Ascending aorta (tissue), 2 donors: ENCODE data around the gene PTPRN2. TPM values are rescaled to one million over a fixed set of nuclear protein-coding genes. Genes with fewer than 3 reads are reported as not detected.
"Not testable (repeated sequence)": the region's sequence is repeated elsewhere in the genome, so short reads cannot be mapped to it uniquely, and the experiment has no call there.

ENCODE experiments used
- DNase-seq, 2 donors: peaks; one replicate each; pipeline ENCODE4 v3.0.0-alpha.2; 2019; ENCODE audit warnings: low spot score in 2 of 2
- H3K27ac ChIP-seq, 2 donors: fragments of 200-600 bp; sonication (generic); one replicate each; pipeline ENCODE4 v1.5.1; 2016 to 2017; ENCODE audit warnings: mild to moderate bottlenecking in 1 of 2
- H3K27me3 ChIP-seq: fragments of 200-600 bp; sonication (generic); one replicate; pipeline ENCODE4 v1.5.1; 2017
- H3K36me3 ChIP-seq, 2 donors: fragments of 200-600 bp; sonication (generic); one replicate each; pipeline ENCODE4 v1.5.1; 2016
- H3K4me1 ChIP-seq, 2 donors: fragments of 200-600 bp; sonication (generic); one replicate each; pipeline ENCODE4 v1.5.1; 2016 to 2017; ENCODE audit warnings: mild to moderate bottlenecking in 1 of 2
- H3K4me3 ChIP-seq, 2 donors: fragments of 200-600 bp; sonication (generic); one replicate each; pipeline ENCODE4 v1.5.1; 2016 to 2017; ENCODE audit warnings: mild to moderate bottlenecking in 1 of 2
- H3K9me3 ChIP-seq, 2 donors: fragments of 200-600 bp; sonication (generic); one replicate each; pipeline ENCODE4 v1.5.1; 2016
- intact Hi-C: fragments of 100-400 bp; cut with DNase I; formaldehyde crosslinking; loops from one replicate; pipeline ENCODE4 v1.15.1; 2023
- total RNA-seq: library from RNA; depleted of rRNA; stranded (reverse); fragments of >200 nt; gene quantifications from one replicate; pipeline ENCODE4 v1.1.0, GENCODE V29; 2016
- TF ChIP-seq, protein P1 (sequence below), 3 experiments: fragments of 200-600 bp in 2 of 3; fragments of 450-650 bp in 1 of 3; sonication (generic) in 2 of 3; IDR thresholded peaks; one replicate each; pipeline ENCODE4 v1.5.1; 2016 to 2019; ENCODE audit warnings: antibody characterized with exemption in 3 of 3, mild to moderate bottlenecking in 1 of 3, moderate library complexity in 1 of 3

PTPRN2 gene
- total RNA-seq, 1 donor from 2014 or later = 7.3 TPM

DNA sequence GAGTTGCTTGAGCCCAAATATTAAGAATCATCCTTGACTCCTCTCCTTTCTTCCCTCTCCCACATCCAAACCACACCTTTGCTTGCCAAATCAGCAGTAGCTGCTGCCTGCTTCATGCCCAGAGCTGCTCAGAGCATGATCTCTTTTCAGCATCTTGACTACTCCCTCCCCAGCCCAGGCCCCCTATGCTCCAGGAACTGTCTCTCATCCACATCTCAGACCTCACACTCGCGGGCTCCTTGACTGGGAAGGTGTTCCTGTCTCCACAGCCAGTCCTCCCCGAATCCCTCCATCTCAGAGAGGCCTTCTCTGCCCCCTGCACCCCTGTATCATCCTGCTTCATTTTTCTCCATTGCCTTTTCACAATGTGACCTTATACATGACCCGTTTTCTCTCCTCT is 1093.8 kb downstream of the PTPRN2 start:
- Histone ChIP-seq H3K4me3 (no peak overlapping the region), H3K27ac (no peak overlapping the region), H3K27me3 (no peaks in the 10 kb centered on the region), H3K4me1 (no peaks in the 10 kb centered on the region), H3K9me3 (peaks cover 0 to 4% of the 10 kb centered on the region in 2 donors), H3K36me3 (no peaks in the 10 kb centered on the region)
- intact Hi-C loops = no loop called here
- DNase-seq = peak in 1 of 2 donors; percentile 30
- TF ChIP-seq, protein P1, sequence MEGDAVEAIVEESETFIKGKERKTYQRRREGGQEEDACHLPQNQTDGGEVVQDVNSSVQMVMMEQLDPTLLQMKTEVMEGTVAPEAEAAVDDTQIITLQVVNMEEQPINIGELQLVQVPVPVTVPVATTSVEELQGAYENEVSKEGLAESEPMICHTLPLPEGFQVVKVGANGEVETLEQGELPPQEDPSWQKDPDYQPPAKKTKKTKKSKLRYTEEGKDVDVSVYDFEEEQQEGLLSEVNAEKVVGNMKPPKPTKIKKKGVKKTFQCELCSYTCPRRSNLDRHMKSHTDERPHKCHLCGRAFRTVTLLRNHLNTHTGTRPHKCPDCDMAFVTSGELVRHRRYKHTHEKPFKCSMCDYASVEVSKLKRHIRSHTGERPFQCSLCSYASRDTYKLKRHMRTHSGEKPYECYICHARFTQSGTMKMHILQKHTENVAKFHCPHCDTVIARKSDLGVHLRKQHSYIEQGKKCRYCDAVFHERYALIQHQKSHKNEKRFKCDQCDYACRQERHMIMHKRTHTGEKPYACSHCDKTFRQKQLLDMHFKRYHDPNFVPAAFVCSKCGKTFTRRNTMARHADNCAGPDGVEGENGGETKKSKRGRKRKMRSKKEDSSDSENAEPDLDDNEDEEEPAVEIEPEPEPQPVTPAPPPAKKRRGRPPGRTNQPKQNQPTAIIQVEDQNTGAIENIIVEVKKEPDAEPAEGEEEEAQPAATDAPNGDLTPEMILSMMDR (IDR thresholded peaks at IDR 0.05) = no peak

DNA sequence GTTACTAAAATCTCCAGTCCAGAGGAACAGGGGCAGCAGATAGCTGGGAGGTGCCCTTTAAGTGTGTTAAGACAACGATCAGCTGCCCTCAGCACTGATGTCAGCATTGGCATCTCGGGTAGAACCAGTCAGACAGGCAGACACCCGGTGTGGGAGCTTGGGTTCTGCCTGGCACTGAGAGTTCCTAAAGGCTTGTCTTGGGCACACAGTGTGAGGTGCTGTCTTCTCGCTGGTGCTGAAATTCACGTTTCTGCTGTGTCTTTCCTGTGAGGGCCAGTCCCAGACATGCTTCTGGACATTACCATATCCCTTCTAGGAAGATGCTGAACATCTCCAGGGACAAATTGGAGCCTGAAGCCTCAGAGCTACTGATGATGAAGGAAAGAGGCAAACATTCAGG is 1094.6 kb downstream of the PTPRN2 start:
- H3K27me3 ChIP-seq = no peaks in the 10 kb centered on the region
- H3K27ac ChIP-seq = no peak overlapping the region
- no peaks in the 10 kb centered on the region for H3K4me1 ChIP-seq
- peak in 1 of 2 donors; percentile 42 for DNase-seq
- H3K36me3 ChIP-seq = no peaks in the 10 kb centered on the region
- TF ChIP-seq, protein P1 (IDR thresholded peaks at IDR 0.05) = no peak
- peaks cover 0 to 4% of the 10 kb centered on the region in 2 donors for H3K9me3 ChIP-seq
- intact Hi-C loops = no loop called here
- no peak overlapping the region for H3K4me3 ChIP-seq

DNA sequence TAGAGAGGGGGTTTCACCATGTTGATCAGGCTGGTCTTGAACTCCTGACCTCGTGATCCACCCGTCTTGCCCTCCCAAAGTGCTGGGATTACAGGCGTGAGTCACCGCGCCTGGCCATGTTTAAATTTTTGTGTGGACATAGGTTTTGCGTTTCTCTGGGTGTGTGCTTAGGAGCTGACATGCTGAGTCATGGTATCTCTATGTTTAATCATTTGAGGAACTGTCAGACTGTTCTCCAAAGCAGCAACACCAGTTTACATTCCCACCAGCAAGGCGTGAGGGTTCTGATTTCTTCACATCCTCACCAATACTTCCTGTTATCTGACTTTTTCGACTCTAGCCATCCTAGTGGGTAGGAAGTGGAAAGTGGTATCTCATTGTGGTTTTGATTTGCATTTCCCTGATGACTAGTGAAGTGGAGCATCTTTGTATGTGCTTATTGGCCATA is 1097.1 kb downstream of the PTPRN2 start:
- TF ChIP-seq, protein P1 (IDR thresholded peaks at IDR 0.05) = no peak
- DNase-seq = peak in 1 of 2 donors; percentile 57
- intact Hi-C loops = no loop called here
- no peaks in the 10 kb centered on the region for H3K4me1 ChIP-seq
- no peak overlapping the region for H3K27ac ChIP-seq
- no peaks in the 10 kb centered on the region for H3K36me3 ChIP-seq
- peaks cover 0 to 4% of the 10 kb centered on the region in 2 donors for H3K9me3 ChIP-seq
- H3K4me3 ChIP-seq = no peak overlapping the region
- no peaks in the 10 kb centered on the region for H3K27me3 ChIP-seq

DNA sequence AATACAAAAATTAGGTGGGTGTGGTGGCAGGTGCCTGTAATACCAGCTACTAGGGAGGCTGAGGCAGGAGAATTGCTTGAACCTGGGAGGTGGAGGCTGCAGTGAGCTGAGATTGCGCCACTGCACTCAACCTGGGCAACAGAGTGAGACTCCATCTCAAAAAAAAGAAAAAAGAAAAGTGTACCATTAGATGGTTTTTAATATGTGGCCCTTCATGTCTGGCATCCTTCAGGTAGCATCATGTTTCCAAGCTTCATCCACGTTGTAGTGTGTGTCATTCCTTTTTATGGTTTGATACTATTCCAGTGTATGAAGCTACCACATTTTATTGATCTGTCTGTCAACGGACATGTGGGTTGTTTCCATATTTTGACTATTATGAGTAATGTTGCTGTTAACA is 1097.8 kb downstream of the PTPRN2 start:
- H3K27me3 ChIP-seq, H3K4me3 ChIP-seq, H3K27ac ChIP-seq, intact Hi-C loops, DNase-seq, H3K36me3 ChIP-seq, H3K9me3 ChIP-seq, H3K4me1 ChIP-seq: not testable (repeated sequence)

Other genes with a start within 250 kb of the PTPRN2 start
- 1.6 TPM for gene NCAPG2, start 117.0 kb upstream of the PTPRN2 start, total RNA-seq
- 102 TPM for gene ESYT2, start 241.7 kb upstream of the PTPRN2 start, total RNA-seq